Measurements from ENCODE around the gene DGCR8. TPM values are rescaled to one million over a fixed set of nuclear protein-coding genes. Genes with fewer than 3 reads are reported as not detected.

DGCR8 gene
- total RNA-seq, 2 experiments from 2014 or later, result 35.0 to 38.8 TPM

GRCh38 chr22:20160041-20160440 is 80.0 kb downstream of the DGCR8 start:
- Mint-ChIP-seq H3K27ac (no peak overlapping the region), H3K27me3 (no peaks in the 10 kb centered on the region), H3K4me3 (no peak overlapping the region), H3K4me1 (ENCODE audit: low read depth) (no peaks in the 10 kb centered on the region), H3K36me3 (ENCODE audit: low read depth) (peaks cover 2% of the 10 kb centered on the region), H3K9me3 (peaks cover 5% of the 10 kb centered on the region)
- no peak for ATAC-seq
- CTCF ChIA-PET, result no interaction called here
- DNase-seq, result no peak
- intact Hi-C loops (cut with micrococcal nuclease), result no loop called here
- TF ChIP-seq, protein P1, sequence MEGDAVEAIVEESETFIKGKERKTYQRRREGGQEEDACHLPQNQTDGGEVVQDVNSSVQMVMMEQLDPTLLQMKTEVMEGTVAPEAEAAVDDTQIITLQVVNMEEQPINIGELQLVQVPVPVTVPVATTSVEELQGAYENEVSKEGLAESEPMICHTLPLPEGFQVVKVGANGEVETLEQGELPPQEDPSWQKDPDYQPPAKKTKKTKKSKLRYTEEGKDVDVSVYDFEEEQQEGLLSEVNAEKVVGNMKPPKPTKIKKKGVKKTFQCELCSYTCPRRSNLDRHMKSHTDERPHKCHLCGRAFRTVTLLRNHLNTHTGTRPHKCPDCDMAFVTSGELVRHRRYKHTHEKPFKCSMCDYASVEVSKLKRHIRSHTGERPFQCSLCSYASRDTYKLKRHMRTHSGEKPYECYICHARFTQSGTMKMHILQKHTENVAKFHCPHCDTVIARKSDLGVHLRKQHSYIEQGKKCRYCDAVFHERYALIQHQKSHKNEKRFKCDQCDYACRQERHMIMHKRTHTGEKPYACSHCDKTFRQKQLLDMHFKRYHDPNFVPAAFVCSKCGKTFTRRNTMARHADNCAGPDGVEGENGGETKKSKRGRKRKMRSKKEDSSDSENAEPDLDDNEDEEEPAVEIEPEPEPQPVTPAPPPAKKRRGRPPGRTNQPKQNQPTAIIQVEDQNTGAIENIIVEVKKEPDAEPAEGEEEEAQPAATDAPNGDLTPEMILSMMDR (IDR thresholded peaks at IDR 0.05), result no peak
- POLR2A ChIA-PET, result no interaction called here

Small RNA genes lying within 50 kb of the gene (microRNA-seq; reads per million reads assigned to microRNA genes)
- gene MIR185 (ENCODE audit: borderline microRNAs expressed, borderline replicate concordance) (51.8 reads per million, percentile 60 among the genes with 10 or more reads in this experiment), gene MIR6816 (ENCODE audit: borderline microRNAs expressed, borderline replicate concordance) (not detected)

Other genes with a start within 250 kb of the DGCR8 start
- gene GNB1L, start 225.4 kb upstream of the DGCR8 start, total RNA-seq, result 10 to 100 TPM; 16.2 to 17.4 TPM
- 10 to 100 TPM; 14.7 to 17.4 TPM for gene RTL10, start 225.4 kb upstream of the DGCR8 start, total RNA-seq
- 10 to 100 TPM; 70.7 to 74.5 TPM for gene COMT, start 138.5 kb upstream of the DGCR8 start, total RNA-seq
- gene TXNRD2, start 138.4 kb upstream of the DGCR8 start, total RNA-seq, result 10 to 100 TPM; 18.0 to 18.5 TPM
- gene ARVCF, start 63.4 kb upstream of the DGCR8 start, total RNA-seq, result 1 to 10 TPM; 1.2 to 1.9 TPM
- 10 to 100 TPM; 15.7 to 18.3 TPM for gene TANGO2, start 59.1 kb upstream of the DGCR8 start, total RNA-seq
- 100 to 1,000 TPM; 411 to 412 TPM for gene RANBP1, start 35.9 kb downstream of the DGCR8 start, total RNA-seq
- 100 to 1,000 TPM; 101 to 105 TPM for gene TRMT2A, start 37.0 kb downstream of the DGCR8 start, total RNA-seq
- 10 to 100 TPM; 44.5 to 44.8 TPM for gene ZDHHC8, start 51.6 kb downstream of the DGCR8 start, total RNA-seq
- not detected for gene CCDC188, start 70.8 kb downstream of the DGCR8 start, total RNA-seq
- gene RTN4R, start 188.1 kb downstream of the DGCR8 start, total RNA-seq, result 1 to 10 TPM; 2.8 to 3.7 TPM
- 10 to 100 TPM; 30.7 to 32.0 TPM for gene DGCR6L, start 239.8 kb downstream of the DGCR8 start, total RNA-seq